Mammary epithelial cell (primary cell): ENCODE measurements around the gene SLC5A4.

Experiments used
- CTCF ChIP-seq, 2 donors: IDR thresholded peaks in 1 of 2; conservative IDR thresholded peaks in 1 of 2; 2 replicates each; pipeline ENCODE4 v1.5.1; 2011 to 2012; ENCODE audit warnings: inconsistent platforms in 2 of 2, low read length in 2 of 2, mild to moderate bottlenecking in 2 of 2, control low read depth in 1 of 2, low read depth in 1 of 2; ENCODE audit not compliant: insufficient read depth in 1 of 2; ENCODE audit errors: extremely low read depth in 1 of 2
- EZH2 ChIP-seq: IDR thresholded peaks from 2 replicates; pipeline ENCODE4 v1.6.1; 2012; ENCODE audit warnings: low read length, inconsistent platforms, borderline replicate concordance

GRCh38 chr22:32204856-32205722, 50.1 kb downstream of the SLC5A4 start, which contains the start of gene RFPL2:
- TF ChIP-seq EZH2 (no peak), CTCF (conservative IDR thresholded peaks at IDR 0.05 in 1 of 2, IDR thresholded peaks at IDR 0.05 in 1 of 2; ENCODE audit: extremely low read depth in 1 of 2, insufficient read depth in 1 of 2, low read depth in 1 of 2, low read length in 2 of 2) (no peak)
